K562 (cell line): ENCODE results near the gene C8A. TPM values are rescaled to one million over a fixed set of nuclear protein-coding genes. Genes with fewer than 3 reads are reported as not detected.

Experiments used
- ATAC-seq: fragments of 200-7000 bp; cut with Tn5 transposase; 3 replicates; pipeline ENCODE4 v1.9.1; 2020; ENCODE audit warnings: moderate library complexity
- BruUV-seq: library from RNA; stranded (reverse); fragments of 400-500 nt; replicated peaks from 2 replicates; lab custom pipeline; 2021; lab: Mats Ljungman, UMichigan
- CTCF ChIA-PET: fragments of 300-600 bp; formaldehyde crosslinking; extraction: SDS; loops from one replicate; lab custom pipeline; 2021; ENCODE audit warnings: low intra/inter-chr PET ratio; lab: Yijun Ruan, JAX
- POLR2A ChIA-PET: fragments of 300-600, 350-650 bp; sonication (Branson Sonifier 250); formaldehyde crosslinking; extraction: SDS; loops from one replicate; lab custom pipeline; 2021; ENCODE audit warnings: antibody characterized with exemption, inconsistent platforms; lab: Yijun Ruan, JAX
- DNase-seq, 4 experiments: peaks; one replicate each; pipeline versions ENCODE4 v3.0.0 to v3.0.0-alpha.2; 2011 to 2018; ENCODE audit warnings: low spot score in 3 of 4, mixed read lengths in 3 of 4; ENCODE audit errors: extremely low read depth in 1 of 4
- FAIRE-seq: peaks from 2 replicates; lab custom pipeline; 2011; peaks lifted over from hg19 to GRCh38; lab: Jason Lieb, UNC
- H2AFZ ChIP-seq: 2 replicates; pipeline ENCODE4 v1.6.0; 2011; ENCODE audit warnings: low read depth, low read length, control low read depth, inconsistent platforms
- H3K27ac ChIP-seq: fragments of 200-600 bp; 3 replicates; pipeline ENCODE4 v1.8.0; 2011; ENCODE audit warnings: low read depth, mild to moderate bottlenecking, control low read depth, inconsistent platforms, low read length, moderate library complexity, mixed read lengths; ENCODE audit errors: extremely low read depth
- H3K27me3 ChIP-seq, 2 experiments: fragments of 300-600 bp in 1 of 2; 2 replicates in 1 of 2; 3 replicates in 1 of 2; pipeline versions ENCODE4 v1.6.0 to v1.8.0; 2011; ENCODE audit warnings: inconsistent platforms in 2 of 2, low read length in 2 of 2, mild to moderate bottlenecking in 1 of 2, mixed read lengths in 1 of 2, moderate library complexity in 1 of 2; ENCODE audit not compliant: control insufficient read depth in 2 of 2, insufficient read depth in 2 of 2
- H3K36me3 ChIP-seq: fragments of 300-600 bp; 3 replicates; pipeline ENCODE4 v1.8.0; 2011; ENCODE audit warnings: mild to moderate bottlenecking, low read length, inconsistent platforms; ENCODE audit not compliant: control insufficient read depth, insufficient read depth
- H3K4me1 ChIP-seq, 2 experiments: fragments of 200-600 bp in 1 of 2; replicated peaks in 1 of 2; 2 replicates in 1 of 2; 3 replicates in 1 of 2; pipeline versions ENCODE4 v1.5.1 to v1.8.0; 2011; ENCODE audit warnings: inconsistent platforms in 2 of 2, low read length in 2 of 2, mild to moderate bottlenecking in 1 of 2, mixed read lengths in 1 of 2, moderate library complexity in 1 of 2; ENCODE audit not compliant: control insufficient read depth in 2 of 2, insufficient read depth in 2 of 2
- H3K4me2 ChIP-seq: 2 replicates; pipeline ENCODE4 v1.6.1; 2011; ENCODE audit warnings: low read length, control low read depth, inconsistent platforms, mixed read lengths; ENCODE audit not compliant: insufficient read depth
- H3K4me3 ChIP-seq: fragments of 200-600 bp; sonication (generic), shearing (Covaris generic); 2 replicates; pipeline ENCODE4 v1.5.1; 2016; ENCODE audit warnings: control low read depth, inconsistent platforms
- H3K79me2 ChIP-seq: fragments of 200-600 bp; 3 replicates; pipeline ENCODE4 v1.8.0; 2011; ENCODE audit warnings: low read length, inconsistent platforms; ENCODE audit not compliant: control insufficient read depth, insufficient read depth
- H3K9ac ChIP-seq, 2 experiments: 2 replicates each; pipeline versions ENCODE4 v1.6.0 to v1.6.1; 2011; ENCODE audit warnings: low read depth in 2 of 2, low read length in 2 of 2, control low read depth in 1 of 2, inconsistent platforms in 1 of 2, mild to moderate bottlenecking in 1 of 2, mixed read lengths in 1 of 2; ENCODE audit not compliant: insufficient read depth in 1 of 2
- H3K9me1 ChIP-seq: one replicate; pipeline ENCODE4 v1.6.0; 2011; ENCODE audit warnings: inconsistent platforms, mild to moderate bottlenecking, low read length, moderate library complexity; ENCODE audit not compliant: control insufficient read depth, insufficient read depth
- H3K9me3 ChIP-seq: replicated peaks from 2 replicates; pipeline ENCODE4 v1.5.1; 2011; ENCODE audit warnings: low read depth, low read length, inconsistent platforms; ENCODE audit not compliant: control insufficient read depth, insufficient read depth
- H4K20me1 ChIP-seq: replicated peaks from 2 replicates; pipeline ENCODE4 v1.6.1; 2011; ENCODE audit warnings: low read length, inconsistent platforms, mixed read lengths; ENCODE audit not compliant: control insufficient read depth, insufficient read depth
- CBFA2T3 ChIP-seq: fragments of 450-650 bp; IDR thresholded peaks from 2 replicates; pipeline ENCODE4 v1.6.1; 2017
- KDM1A ChIP-seq, 2 experiments: fragments of 450-650 bp; IDR thresholded peaks; 2 replicates each; pipeline ENCODE4 v1.6.1; 2016; ENCODE audit warnings: mild to moderate bottlenecking in 2 of 2
- KLF16 ChIP-seq: IDR thresholded peaks from 2 replicates; pipeline ENCODE4 v1.6.1; 2016; ENCODE audit warnings: antibody characterized with exemption
- NFXL1 ChIP-seq: fragments of 450-650 bp; formaldehyde crosslinking; IDR thresholded peaks from 2 replicates; pipeline ENCODE4 v1.4.0; 2021; ENCODE audit warnings: mild to moderate bottlenecking
- PHB ChIP-seq: fragments of 250-450 bp; sonication (Bioruptor Pico); IDR thresholded peaks from 2 replicates; pipeline ENCODE4 v1.5.0; 2021
- POLR2AphosphoS2 ChIP-seq: IDR thresholded peaks from 2 replicates; pipeline ENCODE4 v1.6.1; 2012; ENCODE audit warnings: low read length, improper control_type of control experiment
- RUNX1 ChIP-seq: sonication (generic); IDR thresholded peaks from 2 replicates; pipeline ENCODE4 v1.6.1; 2016; ENCODE audit warnings: antibody characterized with exemption, low read depth
- SMARCB1 ChIP-seq: IDR thresholded peaks from 2 replicates; pipeline ENCODE4 v1.6.1; 2011; ENCODE audit warnings: improper control_type of control experiment, low read depth; ENCODE audit not compliant: insufficient read length
- SOX6 ChIP-seq: fragments of 450-650 bp; IDR thresholded peaks from 2 replicates; pipeline ENCODE4 v1.6.1; 2014; ENCODE audit warnings: mild to moderate bottlenecking
- SP1 ChIP-seq: sonication (generic); formaldehyde crosslinking; IDR thresholded peaks from 2 replicates; pipeline ENCODE4 v1.8.1; 2022; ENCODE audit warnings: mild to moderate bottlenecking, missing genetic modification reagents
- TFAM ChIP-seq: fragments of 250-450 bp; sonication (Bioruptor Pico); conservative IDR thresholded peaks from 2 replicates; pipeline ENCODE4 v1.5.0; 2021; ENCODE audit warnings: mild to moderate bottlenecking, moderate library complexity
- ZBTB8A ChIP-seq: fragments of 450-650 bp; IDR thresholded peaks from 2 replicates; pipeline ENCODE4 v1.6.1; 2018; ENCODE audit warnings: mild to moderate bottlenecking, moderate library complexity; ENCODE audit not compliant: partially characterized antibody
- ZNF507 ChIP-seq: conservative IDR thresholded peaks from 2 replicates; pipeline ENCODE4 v1.6.1; 2017; ENCODE audit warnings: missing genetic modification characterization, missing compliant biosample characterization
- ZSCAN29 ChIP-seq: fragments of 450-650 bp; IDR thresholded peaks from 2 replicates; pipeline ENCODE4 v1.6.1; 2017
- WGBS: fragments of 100-300 bp; shearing (Covaris generic); methylation state at CpG from one replicate; pipeline ENCODE4 v1.1.6; 2016; ENCODE audit warnings: low coverage, mixed read lengths; ENCODE audit not compliant: insufficient coverage; ENCODE audit errors: missing lambda C conversion rate; 5-methylcytosine and 5-hydroxymethylcytosine counted together
- in situ Hi-C: fragments of 300-500 bp; cut with MboI; formaldehyde crosslinking; loops from 4 replicates; pipeline ENCODE4 v1.15.0; 2018; ENCODE audit warnings: inconsistent platforms, mixed read lengths
- intact Hi-C: fragments of 100-400 bp; cut with micrococcal nuclease; formaldehyde crosslinking; loops from 2 replicates; pipeline ENCODE4 v1.14.2; 2022
- polyA plus RNA-seq, 8 experiments: library from polyadenylated mRNA; depleted of rRNA in 4 of 8; stranded (reverse) in 5 of 8; unstranded in 3 of 8; fragments of >200 nt; fragmentation: Nextera tagmentation in 2 of 8; fragmentation: Illumina TruSeq in 1 of 8; extraction: Ambion mirVana in 2 of 8; extraction: Trizol in 1 of 8; gene quantifications; 2 replicates each; pipeline versions ENCODE4 v1.2.1 to v1.2.3, GENCODE V29; 2011 to 2014; ENCODE audit warnings: inconsistent platforms in 1 of 8, missing spikeins in 1 of 8
- total RNA-seq, 7 experiments: library from RNA; depleted of rRNA in 6 of 7; stranded (reverse); fragments of >200 nt in 6 of 7; fragmentation: Illumina TruSeq in 2 of 7; extraction: Trizol in 2 of 7; gene quantifications; 2 replicates each; pipeline versions ENCODE4 v1.2.1 to v1.2.3, GENCODE V29; 2011 to 2021; ENCODE audit warnings: low replicate concordance in 1 of 7
- TF ChIP-seq, protein P1 (sequence below): sonication (generic); IDR thresholded peaks from 2 replicates; pipeline ENCODE4 v1.6.1; 2016
- TF ChIP-seq, protein P2 (sequence below): fragments of 450-650 bp; formaldehyde crosslinking; IDR thresholded peaks from 2 replicates; pipeline ENCODE4 v1.4.0; 2020; ENCODE audit warnings: mild to moderate bottlenecking, moderate library complexity
- TF ChIP-seq, protein P3 (sequence below): fragments of 450-650 bp; formaldehyde crosslinking; conservative IDR thresholded peaks from 2 replicates; pipeline ENCODE4 v1.4.0; 2022; ENCODE audit warnings: mild to moderate bottlenecking, missing genetic modification characterization
- TF ChIP-seq, protein P4 (sequence below): fragments of 450-650 bp; IDR thresholded peaks from 2 replicates; pipeline ENCODE4 v1.6.1; 2016; ENCODE audit warnings: antibody characterized with exemption

C8A gene
- total and polyA plus RNA-seq, 9 of the 15 experiments (the other 6 are each of a cell fraction or from before 2014, with no cell fraction given), result 0.09 TPM; not detected in 8

DNA sequence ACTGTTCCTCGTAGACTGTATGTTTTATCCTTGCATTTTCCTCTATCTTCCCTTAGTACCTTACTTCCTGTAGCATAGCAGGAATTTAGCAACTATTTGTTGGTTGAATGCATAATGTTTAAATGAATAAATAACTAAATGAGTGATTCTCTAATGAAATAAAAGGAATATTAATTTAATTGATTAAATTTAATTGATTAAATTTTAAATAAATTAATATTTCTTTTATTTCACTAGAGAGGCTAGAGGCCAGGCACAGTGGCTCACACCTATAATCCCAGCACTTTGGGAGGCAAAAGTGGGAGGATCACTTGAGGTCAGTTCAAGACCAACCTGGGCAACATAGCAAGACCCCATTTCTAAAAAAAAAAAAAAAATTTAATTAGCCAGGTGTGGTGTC lies 85.4 kb downstream of the C8A start:
- FAIRE-seq, result no peak
- BruUV-seq, result no TSS peak

More for the DNA sequence above, 85.4 kb downstream of the C8A start:
- Histone ChIP-seq H4K20me1 (no peaks in the 10 kb centered on the region), H3K27me3 (no peaks in the 10 kb centered on the region), H3K9ac (no peak overlapping the region), H3K4me3 (no peak overlapping the region), H3K79me2 (no peaks in the 10 kb centered on the region), H3K9me1 (no peaks in the 10 kb centered on the region), H3K36me3 (no peaks in the 10 kb centered on the region), H3K9me3 (no peaks in the 10 kb centered on the region), H3K4me2 (no peak overlapping the region), H2AFZ (no peak overlapping the region), H3K4me1 (no peaks in the 10 kb centered on the region), H3K27ac (no peak overlapping the region)
- TF ChIP-seq KDM1A (IDR thresholded peaks at IDR 0.05), result no peak
- no peak for TF ChIP-seq NFXL1 (CRISPR knock-in tag)
- TF ChIP-seq, protein P1, sequence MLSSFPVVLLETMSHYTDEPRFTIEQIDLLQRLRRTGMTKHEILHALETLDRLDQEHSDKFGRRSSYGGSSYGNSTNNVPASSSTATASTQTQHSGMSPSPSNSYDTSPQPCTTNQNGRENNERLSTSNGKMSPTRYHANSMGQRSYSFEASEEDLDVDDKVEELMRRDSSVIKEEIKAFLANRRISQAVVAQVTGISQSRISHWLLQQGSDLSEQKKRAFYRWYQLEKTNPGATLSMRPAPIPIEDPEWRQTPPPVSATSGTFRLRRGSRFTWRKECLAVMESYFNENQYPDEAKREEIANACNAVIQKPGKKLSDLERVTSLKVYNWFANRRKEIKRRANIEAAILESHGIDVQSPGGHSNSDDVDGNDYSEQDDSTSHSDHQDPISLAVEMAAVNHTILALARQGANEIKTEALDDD, result no peak
- TF ChIP-seq, protein P2, sequence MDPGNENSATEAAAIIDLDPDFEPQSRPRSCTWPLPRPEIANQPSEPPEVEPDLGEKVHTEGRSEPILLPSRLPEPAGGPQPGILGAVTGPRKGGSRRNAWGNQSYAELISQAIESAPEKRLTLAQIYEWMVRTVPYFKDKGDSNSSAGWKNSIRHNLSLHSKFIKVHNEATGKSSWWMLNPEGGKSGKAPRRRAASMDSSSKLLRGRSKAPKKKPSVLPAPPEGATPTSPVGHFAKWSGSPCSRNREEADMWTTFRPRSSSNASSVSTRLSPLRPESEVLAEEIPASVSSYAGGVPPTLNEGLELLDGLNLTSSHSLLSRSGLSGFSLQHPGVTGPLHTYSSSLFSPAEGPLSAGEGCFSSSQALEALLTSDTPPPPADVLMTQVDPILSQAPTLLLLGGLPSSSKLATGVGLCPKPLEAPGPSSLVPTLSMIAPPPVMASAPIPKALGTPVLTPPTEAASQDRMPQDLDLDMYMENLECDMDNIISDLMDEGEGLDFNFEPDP (CRISPR knock-in tag), result no peak
- no peak for TF ChIP-seq ZSCAN29
- no peak for TF ChIP-seq ZBTB8A
- TF ChIP-seq KLF16, result no peak
- no peak for TF ChIP-seq SMARCB1
- no peak for TF ChIP-seq RUNX1
- no peak for TF ChIP-seq TFAM
- no peak for TF ChIP-seq SOX6
- TF ChIP-seq ZNF507 (tag), result no peak
- TF ChIP-seq, protein P3, sequence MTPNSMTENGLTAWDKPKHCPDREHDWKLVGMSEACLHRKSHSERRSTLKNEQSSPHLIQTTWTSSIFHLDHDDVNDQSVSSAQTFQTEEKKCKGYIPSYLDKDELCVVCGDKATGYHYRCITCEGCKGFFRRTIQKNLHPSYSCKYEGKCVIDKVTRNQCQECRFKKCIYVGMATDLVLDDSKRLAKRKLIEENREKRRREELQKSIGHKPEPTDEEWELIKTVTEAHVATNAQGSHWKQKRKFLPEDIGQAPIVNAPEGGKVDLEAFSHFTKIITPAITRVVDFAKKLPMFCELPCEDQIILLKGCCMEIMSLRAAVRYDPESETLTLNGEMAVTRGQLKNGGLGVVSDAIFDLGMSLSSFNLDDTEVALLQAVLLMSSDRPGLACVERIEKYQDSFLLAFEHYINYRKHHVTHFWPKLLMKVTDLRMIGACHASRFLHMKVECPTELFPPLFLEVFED, result no peak
- TF ChIP-seq, protein P4, sequence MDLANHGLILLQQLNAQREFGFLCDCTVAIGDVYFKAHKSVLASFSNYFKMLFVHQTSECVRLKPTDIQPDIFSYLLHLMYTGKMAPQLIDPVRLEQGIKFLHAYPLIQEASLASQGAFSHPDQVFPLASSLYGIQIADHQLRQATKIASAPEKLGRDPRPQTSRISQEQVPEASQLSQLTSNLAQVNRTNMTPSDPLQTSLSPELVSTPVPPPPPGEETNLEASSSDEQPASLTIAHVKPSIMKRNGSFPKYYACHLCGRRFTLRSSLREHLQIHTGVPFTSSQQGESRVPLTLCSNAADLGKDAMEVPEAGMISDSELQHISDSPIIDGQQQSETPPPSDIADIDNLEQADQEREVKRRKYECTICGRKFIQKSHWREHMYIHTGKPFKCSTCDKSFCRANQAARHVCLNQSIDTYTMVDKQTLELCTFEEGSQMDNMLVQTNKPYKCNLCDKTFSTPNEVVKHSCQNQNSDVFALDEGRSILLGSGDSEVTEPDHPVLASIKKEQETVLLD, result no peak
- no peak for TF ChIP-seq SP1 (CRISPR knock-in tag)
- no peak for TF ChIP-seq PHB (CRISPR knock-in tag)
- TF ChIP-seq CBFA2T3, result no peak
- TF ChIP-seq POLR2AphosphoS2, result no peak
- ChIA-PET POLR2A (no interaction called here), CTCF (no interaction called here)
- DNase-seq, result no peak
- ATAC-seq, result no peak
- in situ Hi-C loops (no loop called here), intact Hi-C loops (no loop called here)
- WGBS, result 0% methylated on average over 1 of the region's 1 CpG
